Lung microvascular endothelial cell (primary cell): ENCODE results near the gene ACTRT3. TPM values are rescaled to one million over a fixed set of nuclear protein-coding genes. Genes with fewer than 3 reads are reported as not detected.

Experiments used
- total RNA-seq: library from RNA; depleted of rRNA; stranded (reverse); fragments of >200 nt; gene quantifications from 2 replicates; pipeline ENCODE4 v1.2.1, GENCODE V29; 2014

ACTRT3 gene
- total RNA-seq, 1 donor from 2014 or later, result 0.99 TPM

Other genes with a start within 250 kb of the ACTRT3 start
- gene MECOM, start 105.8 kb downstream of the ACTRT3 start, total RNA-seq, result 2.2 and 28.3 TPM in 2 replicates
- gene TERC, start 4.5 kb downstream of the ACTRT3 start, total RNA-seq, result 118 and 137 TPM in 2 replicates
- gene MYNN, start 3.8 kb upstream of the ACTRT3 start, total RNA-seq, result 15.0 and 20.0 TPM in 2 replicates
- gene LRRIQ4, start 43.3 kb upstream of the ACTRT3 start, total RNA-seq, result not detected in 2 replicates
- gene LRRC34, start 43.3 kb upstream of the ACTRT3 start, total RNA-seq, result 0.60 and 1.3 TPM in 2 replicates
- not detected in 2 replicates for gene LRRC31, start 100.4 kb upstream of the ACTRT3 start, total RNA-seq
- gene SAMD7, start 142.0 kb upstream of the ACTRT3 start, total RNA-seq, result not detected in 2 replicates
- 16.8 and 33.9 TPM in 2 replicates for gene SEC62, start 197.2 kb upstream of the ACTRT3 start, total RNA-seq